HepG2 (cell line): ENCODE measurements around the gene PHF21B.

Experiments used
- CEBPG ChIP-seq: IDR thresholded peaks from 2 replicates; pipeline ENCODE4 v1.6.1; 2016
- KDM5A ChIP-seq: fragments of 200-600 bp; sonication (generic); IDR thresholded peaks from 2 replicates; pipeline ENCODE4 v1.7.0; 2018; ENCODE audit warnings: antibody characterized with exemption, mild to moderate bottlenecking, low read length, borderline replicate concordance
- POLR2A ChIP-seq, 2 experiments: IDR thresholded peaks; 2 replicates each; pipeline ENCODE4 v1.6.1; 2011; ENCODE audit warnings: low read depth in 2 of 2, low read length in 2 of 2, mild to moderate bottlenecking in 1 of 2, moderate library complexity in 1 of 2; ENCODE audit not compliant: insufficient read depth in 1 of 2
- SMAD1 ChIP-seq: sonication (generic); formaldehyde crosslinking; IDR thresholded peaks from 2 replicates; pipeline ENCODE4 v1.4.0; 2020; ENCODE audit warnings: missing genetic modification reagents, low read depth, mild to moderate bottlenecking, borderline replicate concordance
- ZNF780A ChIP-seq: sonication (generic); formaldehyde crosslinking; IDR thresholded peaks from 2 replicates; pipeline ENCODE4 v1.8.0; 2022; ENCODE audit warnings: mild to moderate bottlenecking, missing genetic modification reagents, moderate library complexity
- TF ChIP-seq, protein P1 (sequence below): sonication (generic); formaldehyde crosslinking; IDR thresholded peaks from 2 replicates; pipeline ENCODE4 v1.4.0; 2020; ENCODE audit warnings: mild to moderate bottlenecking, missing genetic modification reagents

DNA sequence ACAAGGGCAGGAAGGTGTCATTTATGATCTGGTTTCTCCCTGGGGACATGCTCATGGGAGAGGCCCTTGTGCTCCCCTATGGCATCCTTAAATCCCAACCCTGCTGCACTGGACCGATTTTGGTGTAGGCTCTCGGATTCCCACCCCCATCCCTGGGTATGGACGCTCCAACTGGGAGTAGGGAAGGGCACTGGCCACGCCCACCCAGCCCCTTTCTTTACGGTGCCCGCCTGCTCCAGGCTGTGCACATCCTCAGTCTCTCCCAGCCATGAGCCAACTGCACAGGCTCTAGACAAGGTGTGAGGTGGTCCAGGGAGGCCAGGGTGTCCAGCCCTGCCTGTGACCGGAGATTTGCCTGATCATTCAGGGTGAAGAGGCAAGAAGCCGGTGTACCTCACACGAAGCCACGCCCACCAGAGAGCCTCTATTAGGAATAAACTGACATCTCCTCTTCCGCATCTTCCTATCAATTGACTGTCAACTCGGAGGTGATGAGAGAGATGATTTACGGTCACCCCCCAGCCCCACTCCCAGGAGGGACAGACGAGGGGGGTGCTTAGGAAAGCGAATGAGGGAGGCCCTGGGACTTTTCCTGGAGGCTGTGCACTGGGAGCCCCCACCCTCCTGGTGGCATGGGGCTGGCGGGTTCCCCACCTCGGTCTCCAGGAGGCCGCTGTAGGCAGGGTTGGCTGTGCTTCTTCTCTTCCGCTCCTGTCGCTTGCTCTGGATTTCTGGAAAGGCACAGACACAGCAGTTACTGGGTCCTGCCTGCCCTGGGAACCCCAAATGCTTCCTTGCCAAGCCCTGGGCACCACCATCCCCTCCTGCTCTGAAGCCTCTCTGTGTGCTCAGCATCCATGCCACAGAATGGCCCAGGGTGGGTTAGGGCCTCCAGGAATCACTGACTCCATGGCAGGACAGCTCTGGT, 116.7 kb downstream of the PHF21B start:
- TF ChIP-seq POLR2A (IDR thresholded peaks at IDR 0.05; ENCODE audit: insufficient read depth in 1 of 2, low read depth in 2 of 2, low read length in 2 of 2) (no peak), KDM5A (no peak), SMAD1 (CRISPR knock-in tag) (no peak), ZNF780A (CRISPR knock-in tag) (no peak), CEBPG (CRISPR knock-in tag) (no peak)
- TF ChIP-seq, protein P1, sequence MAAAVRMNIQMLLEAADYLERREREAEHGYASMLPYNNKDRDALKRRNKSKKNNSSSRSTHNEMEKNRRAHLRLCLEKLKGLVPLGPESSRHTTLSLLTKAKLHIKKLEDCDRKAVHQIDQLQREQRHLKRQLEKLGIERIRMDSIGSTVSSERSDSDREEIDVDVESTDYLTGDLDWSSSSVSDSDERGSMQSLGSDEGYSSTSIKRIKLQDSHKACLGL (CRISPR knock-in tag): no peak
